Colonic mucosa (tissue), 4 donors: ENCODE results near the gene ORC4. TPM values are rescaled to one million over a fixed set of nuclear protein-coding genes. Genes with fewer than 3 reads are reported as not detected.

ENCODE experiments used
- DNase-seq: peaks from one replicate; pipeline ENCODE4 v3.0.0-alpha.2; 2020
- H3K27ac ChIP-seq: fragments of 200-600 bp; one replicate; pipeline ENCODE4 v1.8.0; 2021
- H3K27me3 ChIP-seq: fragments of 200-600 bp; one replicate; pipeline ENCODE4 v1.8.0; 2021
- H3K36me3 ChIP-seq: fragments of 200-600 bp; one replicate; pipeline ENCODE4 v1.8.0; 2021
- H3K4me1 ChIP-seq: fragments of 200-600 bp; one replicate; pipeline ENCODE4 v1.8.0; 2021; ENCODE audit warnings: mild to moderate bottlenecking
- H3K4me3 ChIP-seq: fragments of 200-600 bp; one replicate; pipeline ENCODE4 v1.8.0; 2021
- H3K9ac ChIP-seq, 2 donors: one replicate each; pipeline ENCODE4 v1.7.0; 2013; ENCODE audit warnings: control low read depth in 2 of 2, low read depth in 2 of 2, low read length in 2 of 2
- H3K9me3 ChIP-seq: fragments of 200-600 bp; one replicate; pipeline ENCODE4 v1.8.0; 2021
- CTCF ChIP-seq: fragments of 200-600 bp; IDR thresholded peaks from one replicate; pipeline ENCODE4 v1.8.0; 2022; ENCODE audit warnings: antibody characterized with exemption, mild to moderate bottlenecking
- intact Hi-C: fragments of 100-400 bp; cut with DNase I; formaldehyde crosslinking; loops from one replicate; pipeline ENCODE4 v1.14.1; 2022
- total RNA-seq, 2 donors: library from RNA; stranded (reverse); fragmentation: NEBNext Ultra II Directional in 1 of 2; extraction: Animal tissue kit (Norgen Biotek cat#: 25700) in 1 of 2; gene quantifications; one replicate each; pipeline ENCODE4 v1.2.1, GENCODE V29; 2021
- donor health status: healthy.
- donor health status: DM: no; HTN: no; CAD: no.
- donor health status: DM: no; HTN: no; CAD: no.

The ORC4 gene
- total RNA-seq, 2 donors from 2014 or later = 42.0 to 42.3 TPM

GRCh38 chr2:147884830-147885229 lies 135.7 kb downstream of the ORC4 start:
- DNase-seq = no peak
- Histone ChIP-seq H3K27ac (no peak overlapping the region), H3K36me3 (no peaks in the 10 kb centered on the region), H3K27me3 (no peaks in the 10 kb centered on the region), H3K4me3 (no peak overlapping the region), H3K9ac (no peak overlapping the region), H3K9me3 (no peaks in the 10 kb centered on the region), H3K4me1 (peaks cover 6% of the 10 kb centered on the region)
- intact Hi-C loops = no loop called here
- TF ChIP-seq CTCF = no peak

- intact Hi-C loops = no loop called here
- H3K27ac ChIP-seq = no peak overlapping the region
- TF ChIP-seq CTCF = no peak
- no peaks in the 10 kb centered on the region for H3K9me3 ChIP-seq
- H3K27me3 ChIP-seq = no peaks in the 10 kb centered on the region
- H3K4me1 ChIP-seq = peaks cover 6% of the 10 kb centered on the region
- H3K9ac ChIP-seq = no peak overlapping the region
- H3K36me3 ChIP-seq = no peaks in the 10 kb centered on the region
- no peak for DNase-seq
- H3K4me3 ChIP-seq = no peak overlapping the region
Measured at GRCh38 chr2:147882631-147883030, 137.9 kb downstream of the ORC4 start.

Other genes starting within 250 kb of the ORC4 start
- 10 to 100 TPM; 15.4 to 20.4 TPM for gene ACVR2A, start 175.7 kb downstream of the ORC4 start, total RNA-seq
- 10 to 100 TPM; 26.7 to 29.6 TPM for gene MBD5, start 354 bp upstream of the ORC4 start, total RNA-seq